ENCODE measurements around the gene ELMO1. TPM values are rescaled to one million over a fixed set of nuclear protein-coding genes. Genes with fewer than 3 reads are reported as not detected.

The ELMO1 gene
- total RNA-seq, 1 donor from 2014 or later = 43.4 TPM

GRCh38 chr7:36881233-36881874, 567.3 kb downstream of the ELMO1 start:
- no peak for DNase-seq (ENCODE audit: low spot score)

- DNase-seq (ENCODE audit: low spot score) = no peak
Measured at GRCh38 chr7:36880108-36880507, 568.6 kb downstream of the ELMO1 start.

- no peak for DNase-seq (ENCODE audit: low spot score)
Measured at GRCh38 chr7:36879021-36879420, 569.6 kb downstream of the ELMO1 start.

GRCh38 chr7:36878288-36878687, 570.4 kb downstream of the ELMO1 start:
- no peak for DNase-seq (ENCODE audit: low spot score)

- DNase-seq (ENCODE audit: low spot score) = no peak
Measured at GRCh38 chr7:36875794-36876193, 572.9 kb downstream of the ELMO1 start.

- no peak for DNase-seq (ENCODE audit: low spot score)
Measured at GRCh38 chr7:36874041-36874440, 574.6 kb downstream of the ELMO1 start.

GRCh38 chr7:36871863-36872262, 576.8 kb downstream of the ELMO1 start:
- no peak for DNase-seq (ENCODE audit: low spot score)

- DNase-seq (ENCODE audit: low spot score) = no peak
Measured at GRCh38 chr7:36871355-36871738, 577.3 kb downstream of the ELMO1 start.

GRCh38 chr7:36870625-36871354, 577.9 kb downstream of the ELMO1 start:
- DNase-seq (ENCODE audit: low spot score) = no peak

- DNase-seq (ENCODE audit: low spot score) = no peak
Measured at GRCh38 chr7:36868727-36869411, 579.8 kb downstream of the ELMO1 start.

- no peak for DNase-seq (ENCODE audit: low spot score)
Measured at GRCh38 chr7:36865019-36865418, 583.6 kb downstream of the ELMO1 start.

- peak; percentile 11 for DNase-seq (ENCODE audit: low spot score)
Measured at GRCh38 chr7:36863901-36864701, 584.6 kb downstream of the ELMO1 start.

- DNase-seq (ENCODE audit: low spot score) = no peak
Measured at GRCh38 chr7:36862771-36863261, 585.8 kb downstream of the ELMO1 start.

GRCh38 chr7:36861656-36862055, 587.0 kb downstream of the ELMO1 start:
- DNase-seq (ENCODE audit: low spot score) = no peak

- no peak for DNase-seq (ENCODE audit: low spot score)
Measured at GRCh38 chr7:36860681-36861080, 588.0 kb downstream of the ELMO1 start.

GRCh38 chr7:36855330-36855729, 593.3 kb downstream of the ELMO1 start:
- DNase-seq (ENCODE audit: low spot score) = no peak

GRCh38 chr7:36854652-36855051, 594.0 kb downstream of the ELMO1 start:
- DNase-seq (ENCODE audit: low spot score) = no peak

GRCh38 chr7:36852931-36853330, 595.7 kb downstream of the ELMO1 start:
- DNase-seq (ENCODE audit: low spot score) = no peak

- DNase-seq (ENCODE audit: low spot score) = no peak
Measured at GRCh38 chr7:36852017-36852416, 596.6 kb downstream of the ELMO1 start.

- no peak for DNase-seq (ENCODE audit: low spot score)
Measured at GRCh38 chr7:36851382-36851781, 597.3 kb downstream of the ELMO1 start.

- DNase-seq (ENCODE audit: low spot score) = no peak
Measured at GRCh38 chr7:36847946-36848345, 600.7 kb downstream of the ELMO1 start.

GRCh38 chr7:36844374-36844773, 604.3 kb downstream of the ELMO1 start:
- DNase-seq (ENCODE audit: low spot score) = no peak

Measured in mucosa of gallbladder (tissue), 1 donor.